IPS DF 6.9 (cell line): ENCODE measurements around the gene ADAT3.
A peak's percentile ranks its signal among the peaks of the same experiment; 100 is the strongest.
"Not testable (repeated sequence)": the region's sequence is repeated elsewhere in the genome, so short reads cannot be mapped to it uniquely, and the experiment has no call there.

Source experiments
- DNase-seq: peaks from one replicate; pipeline ENCODE4 v3.0.0-alpha.2; 2013; ENCODE audit warnings: low read depth, low spot score
- H3K27ac ChIP-seq: one replicate; pipeline ENCODE4 v1.5.1; 2013; ENCODE audit warnings: low read length, control low read depth
- H3K27me3 ChIP-seq: 2 replicates; pipeline ENCODE4 v1.6.1; 2013; ENCODE audit warnings: mild to moderate bottlenecking, low read length; ENCODE audit not compliant: control insufficient read depth, insufficient read depth
- H3K36me3 ChIP-seq: 2 replicates; pipeline ENCODE4 v1.6.1; 2013; ENCODE audit warnings: low read length; ENCODE audit not compliant: control insufficient read depth, insufficient read depth
- H3K4me1 ChIP-seq: 2 replicates; pipeline ENCODE4 v1.6.1; 2013; ENCODE audit warnings: low read length; ENCODE audit not compliant: control insufficient read depth, insufficient read depth
- H3K4me3 ChIP-seq: 2 replicates; pipeline ENCODE4 v1.5.1; 2013; ENCODE audit warnings: mild to moderate bottlenecking, low read length
- H3K9me3 ChIP-seq: 2 replicates; pipeline ENCODE4 v1.6.1; 2013; ENCODE audit warnings: low read length, inconsistent platforms; ENCODE audit not compliant: control insufficient read depth, insufficient read depth
- WGBS: extraction: QIAGEN DNeasy Blood & Tissue Kit; methylation state at CpG from one replicate; pipeline ENCODE4 v1.1.7; 2013; ENCODE audit warnings: mixed read lengths, missing lambda C conversion rate; ENCODE audit not compliant: insufficient read length, insufficient coverage; 5-methylcytosine and 5-hydroxymethylcytosine counted together

Gene ADAT3

GRCh38 chr19:1883784-1884183, 21.4 kb upstream of the ADAT3 start:
- peaks cover 1% of the 10 kb centered on the region; the same call in 1 of the 2 replicates for H3K4me1 ChIP-seq
- no peak overlapping the region for H3K27ac ChIP-seq
- WGBS, result no CpG with 5 or more reads among the region's 8 CpGs
- no peak overlapping the region for H3K4me3 ChIP-seq
- no peak for DNase-seq
- no peaks in the 10 kb centered on the region for H3K36me3 ChIP-seq
- H3K9me3 ChIP-seq, result no peaks in the 10 kb centered on the region
- no peaks in the 10 kb centered on the region for H3K27me3 ChIP-seq

GRCh38 chr19:1884291-1884718, 20.9 kb upstream of the ADAT3 start:
- Histone ChIP-seq H3K9me3 (no peaks in the 10 kb centered on the region), H3K27me3 (no peaks in the 10 kb centered on the region), H3K4me1 (peaks cover 1% of the 10 kb centered on the region; the same call in 1 of the 2 replicates), H3K27ac (no peak overlapping the region), H3K4me3 (peak overlapping the region; percentile 83; the same call in 1 of the 2 replicates), H3K36me3 (no peaks in the 10 kb centered on the region)
- no peak for DNase-seq
- no CpG with 5 or more reads among the region's 11 CpGs for WGBS

GRCh38 chr19:1884719-1885334, 20.4 kb upstream of the ADAT3 start:
- WGBS, result no CpG with 5 or more reads among the region's 56 CpGs
- H3K36me3 ChIP-seq, result no peaks in the 10 kb centered on the region
- DNase-seq, result no peak
- H3K27me3 ChIP-seq, result no peaks in the 10 kb centered on the region
- peak overlapping the region; percentile 83 for H3K4me3 ChIP-seq
- no peak overlapping the region for H3K27ac ChIP-seq
- peaks cover 1% of the 10 kb centered on the region; the same call in 1 of the 2 replicates for H3K4me1 ChIP-seq
- no peaks in the 10 kb centered on the region for H3K9me3 ChIP-seq

- not testable (repeated sequence) for H3K36me3 ChIP-seq, H3K27ac ChIP-seq, H3K27me3 ChIP-seq, H3K4me1 ChIP-seq, H3K9me3 ChIP-seq
- no CpG with 5 or more reads among the region's 46 CpGs for WGBS
- peak within 1 kb of the TSS; percentile 83 for H3K4me3 ChIP-seq
- peak; percentile 60 for DNase-seq
These were observed 19.6 kb upstream of the ADAT3 start, which contains the start of gene ABHD17A for GRCh38 chr19:1885398-1886119. TSS of gene ABHD17A (minus strand) at chr19:1885496. CDS start at chr19:1881566, 3,930 bp downstream.

GRCh38 chr19:1886360-1886759, 18.8 kb upstream of the ADAT3 start:
- H3K27ac ChIP-seq, H3K36me3 ChIP-seq, DNase-seq, H3K4me3 ChIP-seq, H3K27me3 ChIP-seq, H3K4me1 ChIP-seq, H3K9me3 ChIP-seq: not testable (repeated sequence)
- no CpG with 5 or more reads among the region's 15 CpGs for WGBS

- Histone ChIP-seq H3K27ac (no peak overlapping the region), H3K27me3 (no peaks in the 10 kb centered on the region), H3K9me3 (no peaks in the 10 kb centered on the region), H3K36me3 (no peaks in the 10 kb centered on the region), H3K4me3 (no peak overlapping the region), H3K4me1 (peaks cover 1% of the 10 kb centered on the region; the same call in 1 of the 2 replicates)
- no peak for DNase-seq
- no CpG with 5 or more reads among the region's 5 CpGs for WGBS
These were observed 16.8 kb upstream of the ADAT3 start for GRCh38 chr19:1888385-1888784.

GRCh38 chr19:1889907-1890306, 15.3 kb upstream of the ADAT3 start:
- WGBS, result no CpG with 5 or more reads among the region's 1 CpG
- no peak overlapping the region for H3K27ac ChIP-seq
- no peaks in the 10 kb centered on the region for H3K9me3 ChIP-seq
- H3K4me3 ChIP-seq, result no peak overlapping the region
- no peaks in the 10 kb centered on the region for H3K36me3 ChIP-seq
- DNase-seq, result no peak
- H3K4me1 ChIP-seq, result no peaks in the 10 kb centered on the region
- H3K27me3 ChIP-seq, result no peaks in the 10 kb centered on the region

- Histone ChIP-seq H3K36me3 (no peaks in the 10 kb centered on the region), H3K4me1 (peaks cover 2% of the 10 kb centered on the region; the same call in 1 of the 2 replicates), H3K4me3 (no peak overlapping the region), H3K9me3 (no peaks in the 10 kb centered on the region), H3K27ac (no peak overlapping the region), H3K27me3 (no peaks in the 10 kb centered on the region)
- no CpG with 5 or more reads among the region's 17 CpGs for WGBS
- DNase-seq, result no peak
These were observed 11.4 kb upstream of the ADAT3 start for GRCh38 chr19:1893791-1894190.

- no peak overlapping the region for H3K27ac ChIP-seq
- no peaks in the 10 kb centered on the region for H3K36me3 ChIP-seq
- DNase-seq, result no peak
- no peaks in the 10 kb centered on the region for H3K27me3 ChIP-seq
- no peaks in the 10 kb centered on the region for H3K9me3 ChIP-seq
- H3K4me3 ChIP-seq, result no peak overlapping the region
- peaks cover 2% of the 10 kb centered on the region; the same call in 1 of the 2 replicates for H3K4me1 ChIP-seq
- WGBS, result no CpG with 5 or more reads among the region's 13 CpGs
These were observed 8.7 kb upstream of the ADAT3 start for GRCh38 chr19:1896508-1896907.

GRCh38 chr19:1901940-1902404, 3.2 kb upstream of the ADAT3 start:
- no peak overlapping the region for H3K27ac ChIP-seq
- H3K27me3 ChIP-seq, result no peaks in the 10 kb centered on the region
- H3K36me3 ChIP-seq, result no peaks in the 10 kb centered on the region
- H3K9me3 ChIP-seq, result no peaks in the 10 kb centered on the region
- H3K4me1 ChIP-seq, result peaks cover 3% of the 10 kb centered on the region; the same call in 1 of the 2 replicates
- no CpG with 5 or more reads among the region's 16 CpGs for WGBS
- no peak for DNase-seq
- H3K4me3 ChIP-seq, result no peak overlapping the region
